Measurements from ENCODE around the gene KLHL34.

Gene KLHL34

GRCh38 chrX:21660156-21660555 lies 2.0 kb upstream of the KLHL34 start:
- Histone ChIP-seq H3K36me3 (ENCODE audit: insufficient read depth, low read length) (no peaks in the 10 kb centered on the region), H3K9me3 (ENCODE audit: low read length) (no peaks in the 10 kb centered on the region), H3K27ac (ENCODE audit: low read depth, low read length, poor library complexity, severe bottlenecking) (no peak overlapping the region), H2AFZ (ENCODE audit: low read length) (no peak overlapping the region), H4K20me1 (ENCODE audit: insufficient read depth, low read length) (no peaks in the 10 kb centered on the region), H3K9me2 (ENCODE audit: low read depth, low read length) (no peaks in the 10 kb centered on the region), H3K4me2 (ENCODE audit: low read length) (no peak overlapping the region), H3K4me3 (ENCODE audit: low read depth, low read length, poor library complexity, severe bottlenecking) (no peak overlapping the region), H3K79me2 (ENCODE audit: insufficient read depth, low read length) (no peaks in the 10 kb centered on the region), H3F3A (ENCODE audit: insufficient read depth, low read length) (no peaks in the 10 kb centered on the region), H3K9ac (ENCODE audit: low read length) (no peak overlapping the region), H3K4me1 (ENCODE audit: insufficient read depth, low read length, severe bottlenecking) (peaks cover 1% of the 10 kb centered on the region), H3K27me3 (ENCODE audit: insufficient read depth, low read length) (no peaks in the 10 kb centered on the region)
- TF ChIP-seq CTCF (IDR thresholded peaks at IDR 0.05; ENCODE audit: low read length), result no peak
- no peak for TF ChIP-seq EZH2 (IDR thresholded peaks at IDR 0.05; ENCODE audit: borderline replicate concordance, low read length)

GRCh38 chrX:21659320-21659719 lies 1.2 kb upstream of the KLHL34 start:
- no peak overlapping the region for H3K9ac ChIP-seq (ENCODE audit: low read length)
- no peaks in the 10 kb centered on the region for H3K36me3 ChIP-seq (ENCODE audit: insufficient read depth, low read length)
- H2AFZ ChIP-seq (ENCODE audit: low read length), result no peak overlapping the region
- H3K4me3 ChIP-seq (ENCODE audit: low read depth, low read length, poor library complexity, severe bottlenecking), result no peak overlapping the region
- H3K9me3 ChIP-seq (ENCODE audit: low read length), result no peaks in the 10 kb centered on the region
- no peaks in the 10 kb centered on the region for H3K27me3 ChIP-seq (ENCODE audit: insufficient read depth, low read length)
- H3K4me1 ChIP-seq (ENCODE audit: insufficient read depth, low read length, severe bottlenecking), result peaks cover 9% of the 10 kb centered on the region
- no peaks in the 10 kb centered on the region for H3K79me2 ChIP-seq (ENCODE audit: insufficient read depth, low read length)
- no peak overlapping the region for H3K4me2 ChIP-seq (ENCODE audit: low read length)
- H3K27ac ChIP-seq (ENCODE audit: low read depth, low read length, poor library complexity, severe bottlenecking), result no peak overlapping the region
- H3K9me2 ChIP-seq (ENCODE audit: low read depth, low read length), result no peaks in the 10 kb centered on the region
- no peak for TF ChIP-seq EZH2 (IDR thresholded peaks at IDR 0.05; ENCODE audit: borderline replicate concordance, low read length)
- H4K20me1 ChIP-seq (ENCODE audit: insufficient read depth, low read length), result no peaks in the 10 kb centered on the region
- no peaks in the 10 kb centered on the region for H3F3A ChIP-seq (ENCODE audit: insufficient read depth, low read length)

GRCh38 chrX:21658746-21659145 lies 616 bp upstream of the KLHL34 start:
- H3K36me3 ChIP-seq (ENCODE audit: insufficient read depth, low read length), result no peaks in the 10 kb centered on the region
- H3K4me2 ChIP-seq (ENCODE audit: low read length), result no peak overlapping the region
- H3F3A ChIP-seq (ENCODE audit: insufficient read depth, low read length), result no peaks in the 10 kb centered on the region
- H3K4me1 ChIP-seq (ENCODE audit: insufficient read depth, low read length, severe bottlenecking), result peaks cover 12% of the 10 kb centered on the region
- no peak overlapping the region for H3K4me3 ChIP-seq (ENCODE audit: low read depth, low read length, poor library complexity, severe bottlenecking)
- no peaks in the 10 kb centered on the region for H4K20me1 ChIP-seq (ENCODE audit: insufficient read depth, low read length)
- no peak for TF ChIP-seq CTCF (IDR thresholded peaks at IDR 0.05; ENCODE audit: low read length)
- no peak for TF ChIP-seq EZH2 (IDR thresholded peaks at IDR 0.05; ENCODE audit: borderline replicate concordance, low read length)
- no peaks in the 10 kb centered on the region for H3K9me2 ChIP-seq (ENCODE audit: low read depth, low read length)
- H3K27me3 ChIP-seq (ENCODE audit: insufficient read depth, low read length), result no peaks in the 10 kb centered on the region
- no peak overlapping the region for H3K27ac ChIP-seq (ENCODE audit: low read depth, low read length, poor library complexity, severe bottlenecking)
- H3K9ac ChIP-seq (ENCODE audit: low read length), result no peak overlapping the region
- no peaks in the 10 kb centered on the region for H3K79me2 ChIP-seq (ENCODE audit: insufficient read depth, low read length)
- H3K9me3 ChIP-seq (ENCODE audit: low read length), result no peaks in the 10 kb centered on the region
- H2AFZ ChIP-seq (ENCODE audit: low read length), result no peak overlapping the region

- Histone ChIP-seq H3K9me2 (ENCODE audit: low read depth, low read length) (no peaks in the 10 kb centered on the region), H3K9me3 (ENCODE audit: low read length) (no peaks in the 10 kb centered on the region), H4K20me1 (ENCODE audit: insufficient read depth, low read length) (no peaks in the 10 kb centered on the region), H2AFZ (ENCODE audit: low read length) (no peak overlapping the region), H3K4me3 (ENCODE audit: low read depth, low read length, poor library complexity, severe bottlenecking) (no peak overlapping the region), H3K36me3 (ENCODE audit: insufficient read depth, low read length) (no peaks in the 10 kb centered on the region), H3F3A (ENCODE audit: insufficient read depth, low read length) (no peaks in the 10 kb centered on the region), H3K9ac (ENCODE audit: low read length) (no peak overlapping the region), H3K27me3 (ENCODE audit: insufficient read depth, low read length) (no peaks in the 10 kb centered on the region), H3K4me2 (ENCODE audit: low read length) (no peak overlapping the region), H3K4me1 (ENCODE audit: insufficient read depth, low read length, severe bottlenecking) (peaks cover 12% of the 10 kb centered on the region), H3K79me2 (ENCODE audit: insufficient read depth, low read length) (no peaks in the 10 kb centered on the region), H3K27ac (ENCODE audit: low read depth, low read length, poor library complexity, severe bottlenecking) (no peak overlapping the region)
- TF ChIP-seq CTCF (IDR thresholded peaks at IDR 0.05; ENCODE audit: low read length) (no peak), EZH2 (IDR thresholded peaks at IDR 0.05; ENCODE audit: borderline replicate concordance, low read length) (no peak)
These were observed 595 bp downstream of the KLHL34 start for GRCh38 chrX:21657318-21658151.
